DOHH2 (cell line): ENCODE measurements around the gene AKT1S1.

Experiments used
- EZH2phosphoT487 ChIP-seq: fragments of 200-600 bp; sonication (generic); IDR thresholded peaks from 2 replicates; pipeline ENCODE4 v1.6.1; 2017; ENCODE audit warnings: borderline replicate concordance, mild to moderate bottlenecking, antibody characterized with exemption, low read length, moderate library complexity, mixed read lengths
- TF ChIP-seq, protein P1 (sequence below): fragments of 200-600 bp; sonication (generic); IDR thresholded peaks from one replicate; pipeline ENCODE4 v1.5.1; 2014; ENCODE audit warnings: antibody characterized with exemption, mild to moderate bottlenecking, low read depth, low read length; ENCODE audit not compliant: poor library complexity, severe bottlenecking

DNA sequence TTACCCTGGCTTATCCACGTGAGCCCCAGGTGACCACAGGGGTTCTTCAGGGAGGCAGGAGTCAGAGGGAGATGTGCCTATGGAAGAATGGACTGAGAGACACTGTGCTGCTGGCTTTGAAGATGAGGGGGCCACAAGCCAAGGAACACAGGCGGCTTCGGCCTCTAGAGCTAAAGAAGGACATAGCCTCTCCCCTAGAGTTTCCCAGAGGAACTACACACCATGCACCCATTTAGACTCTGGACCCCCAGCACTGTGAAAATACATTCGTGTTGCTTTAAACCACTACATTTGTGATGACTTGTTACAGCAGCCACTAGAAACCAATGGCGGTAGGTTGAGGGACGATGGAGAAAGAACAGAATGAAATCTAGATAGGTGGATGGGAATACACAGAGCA lies 38.1 kb upstream of the AKT1S1 start:
- TF ChIP-seq, protein P1, sequence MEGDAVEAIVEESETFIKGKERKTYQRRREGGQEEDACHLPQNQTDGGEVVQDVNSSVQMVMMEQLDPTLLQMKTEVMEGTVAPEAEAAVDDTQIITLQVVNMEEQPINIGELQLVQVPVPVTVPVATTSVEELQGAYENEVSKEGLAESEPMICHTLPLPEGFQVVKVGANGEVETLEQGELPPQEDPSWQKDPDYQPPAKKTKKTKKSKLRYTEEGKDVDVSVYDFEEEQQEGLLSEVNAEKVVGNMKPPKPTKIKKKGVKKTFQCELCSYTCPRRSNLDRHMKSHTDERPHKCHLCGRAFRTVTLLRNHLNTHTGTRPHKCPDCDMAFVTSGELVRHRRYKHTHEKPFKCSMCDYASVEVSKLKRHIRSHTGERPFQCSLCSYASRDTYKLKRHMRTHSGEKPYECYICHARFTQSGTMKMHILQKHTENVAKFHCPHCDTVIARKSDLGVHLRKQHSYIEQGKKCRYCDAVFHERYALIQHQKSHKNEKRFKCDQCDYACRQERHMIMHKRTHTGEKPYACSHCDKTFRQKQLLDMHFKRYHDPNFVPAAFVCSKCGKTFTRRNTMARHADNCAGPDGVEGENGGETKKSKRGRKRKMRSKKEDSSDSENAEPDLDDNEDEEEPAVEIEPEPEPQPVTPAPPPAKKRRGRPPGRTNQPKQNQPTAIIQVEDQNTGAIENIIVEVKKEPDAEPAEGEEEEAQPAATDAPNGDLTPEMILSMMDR = peak; percentile 39
- TF ChIP-seq EZH2phosphoT487 = no peak
